ENCODE measurements around the gene BTNL2.

GRCh38 chr6:32436186-32436585 lies 29.2 kb upstream of the BTNL2 start:
- TF ChIP-seq EZH2 (IDR thresholded peaks at IDR 0.05; ENCODE audit: insufficient read depth, poor library complexity, severe bottlenecking): no peak
- TF ChIP-seq EZH2phosphoT487 (IDR thresholded peaks at IDR 0.05; ENCODE audit: insufficient read depth, low read depth): no peak

Data from GM23248 (cell line).